GM23338 (cell line): ENCODE results near the gene AP3D1.
A peak's percentile ranks its signal among the peaks of the same experiment; 100 is the strongest.

Experiments used
- CREB1 ChIP-seq: fragments of 250-450 bp; sonication (Bioruptor Pico); IDR thresholded peaks from 2 replicates; pipeline ENCODE4 v1.5.0; 2020; ENCODE audit warnings: low read depth, mild to moderate bottlenecking, moderate library complexity
- EZH2 ChIP-seq: fragments of 200-600 bp; sonication (generic); IDR thresholded peaks from one replicate; pipeline ENCODE4 v1.8.0; 2017; ENCODE audit warnings: antibody characterized with exemption, mild to moderate bottlenecking, low read depth; ENCODE audit not compliant: unreplicated experiment
- ZNF114 ChIP-seq: fragments of 250-450 bp; sonication (Bioruptor Pico); IDR thresholded peaks from 2 replicates; pipeline ENCODE4 v1.5.0; 2020; ENCODE audit warnings: mild to moderate bottlenecking, moderate library complexity
- TF ChIP-seq, protein P1 (sequence below), 2 experiments: fragments of 200-600 bp in 1 of 2; sonication (generic) in 1 of 2; conservative IDR thresholded peaks; 2 replicates each; pipeline versions ENCODE4 v1.5.1 to v1.6.1; 2016 to 2017; ENCODE audit warnings: antibody characterized with exemption in 2 of 2, low read depth in 2 of 2, mild to moderate bottlenecking in 2 of 2, moderate library complexity in 1 of 2

DNA sequence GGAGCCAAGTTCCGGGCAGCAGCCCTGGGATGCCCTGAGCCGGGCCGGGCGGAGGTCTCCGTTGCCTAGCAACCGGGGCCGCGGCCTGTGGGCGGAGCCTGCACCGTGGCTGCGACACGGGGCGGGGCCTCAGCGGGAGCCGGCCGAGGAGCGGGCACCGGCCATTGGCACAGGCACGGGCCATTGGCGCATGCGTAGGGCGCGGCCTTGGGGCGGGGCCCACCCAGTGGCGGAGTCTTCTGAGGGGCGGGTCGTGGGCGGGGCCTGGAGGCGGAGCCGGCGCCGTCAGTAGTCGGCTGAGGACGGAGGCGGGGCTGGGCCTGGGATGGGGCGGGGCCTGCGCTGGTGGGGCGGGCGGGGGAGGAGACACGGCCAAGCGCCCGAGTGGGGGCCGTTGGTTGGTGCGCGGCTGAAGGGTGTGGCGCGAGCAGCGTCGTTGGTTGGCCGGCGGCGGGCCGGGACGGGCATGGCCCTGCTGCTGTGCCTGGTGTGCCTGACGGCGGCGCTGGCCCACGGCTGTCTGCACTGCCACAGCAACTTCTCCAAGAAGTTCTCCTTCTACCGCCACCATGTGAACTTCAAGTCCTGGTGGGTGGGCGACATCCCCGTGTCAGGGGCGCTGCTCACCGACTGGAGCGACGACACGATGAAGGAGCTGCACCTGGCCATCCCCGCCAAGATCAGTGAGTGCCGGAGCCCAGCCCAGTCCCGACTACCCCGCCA lies 54.7 kb downstream of the AP3D1 start, which contains the start of gene IZUMO4:
- TF ChIP-seq, protein P1, sequence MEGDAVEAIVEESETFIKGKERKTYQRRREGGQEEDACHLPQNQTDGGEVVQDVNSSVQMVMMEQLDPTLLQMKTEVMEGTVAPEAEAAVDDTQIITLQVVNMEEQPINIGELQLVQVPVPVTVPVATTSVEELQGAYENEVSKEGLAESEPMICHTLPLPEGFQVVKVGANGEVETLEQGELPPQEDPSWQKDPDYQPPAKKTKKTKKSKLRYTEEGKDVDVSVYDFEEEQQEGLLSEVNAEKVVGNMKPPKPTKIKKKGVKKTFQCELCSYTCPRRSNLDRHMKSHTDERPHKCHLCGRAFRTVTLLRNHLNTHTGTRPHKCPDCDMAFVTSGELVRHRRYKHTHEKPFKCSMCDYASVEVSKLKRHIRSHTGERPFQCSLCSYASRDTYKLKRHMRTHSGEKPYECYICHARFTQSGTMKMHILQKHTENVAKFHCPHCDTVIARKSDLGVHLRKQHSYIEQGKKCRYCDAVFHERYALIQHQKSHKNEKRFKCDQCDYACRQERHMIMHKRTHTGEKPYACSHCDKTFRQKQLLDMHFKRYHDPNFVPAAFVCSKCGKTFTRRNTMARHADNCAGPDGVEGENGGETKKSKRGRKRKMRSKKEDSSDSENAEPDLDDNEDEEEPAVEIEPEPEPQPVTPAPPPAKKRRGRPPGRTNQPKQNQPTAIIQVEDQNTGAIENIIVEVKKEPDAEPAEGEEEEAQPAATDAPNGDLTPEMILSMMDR (conservative IDR thresholded peaks at IDR 0.05; ENCODE audit: low read depth in 2 of 2), result peak; percentile 13 to 55; a peak in 2 of 4 replicates
- no peak for TF ChIP-seq EZH2
- no peak for TF ChIP-seq ZNF114 (CRISPR knock-in tag)
- TF ChIP-seq CREB1 (CRISPR knock-in tag), result peak; percentile 16; the same call in 1 of the 2 replicates
